Endothelial cell of umbilical vein (primary cell): ENCODE measurements around the gene DLG1.

Experiments used
- POLR2AphosphoS5 ChIP-seq: IDR thresholded peaks from 2 replicates; pipeline ENCODE4 v1.6.1; 2012; ENCODE audit warnings: low read depth, mild to moderate bottlenecking, control low read depth, low read length, moderate library complexity; ENCODE audit not compliant: insufficient read depth
- TF ChIP-seq, protein P1 (sequence below), 2 donors: IDR thresholded peaks; 1 replicate in 1 of 2; 2 replicates in 1 of 2; pipeline ENCODE4 v1.5.1; 2011; ENCODE audit warnings: low read length in 2 of 2, mild to moderate bottlenecking in 2 of 2, moderate library complexity in 2 of 2, control low read depth in 1 of 2, inconsistent platforms in 1 of 2, low read depth in 1 of 2; ENCODE audit not compliant: insufficient read depth in 1 of 2; ENCODE audit errors: extremely low read depth in 1 of 2

DNA sequence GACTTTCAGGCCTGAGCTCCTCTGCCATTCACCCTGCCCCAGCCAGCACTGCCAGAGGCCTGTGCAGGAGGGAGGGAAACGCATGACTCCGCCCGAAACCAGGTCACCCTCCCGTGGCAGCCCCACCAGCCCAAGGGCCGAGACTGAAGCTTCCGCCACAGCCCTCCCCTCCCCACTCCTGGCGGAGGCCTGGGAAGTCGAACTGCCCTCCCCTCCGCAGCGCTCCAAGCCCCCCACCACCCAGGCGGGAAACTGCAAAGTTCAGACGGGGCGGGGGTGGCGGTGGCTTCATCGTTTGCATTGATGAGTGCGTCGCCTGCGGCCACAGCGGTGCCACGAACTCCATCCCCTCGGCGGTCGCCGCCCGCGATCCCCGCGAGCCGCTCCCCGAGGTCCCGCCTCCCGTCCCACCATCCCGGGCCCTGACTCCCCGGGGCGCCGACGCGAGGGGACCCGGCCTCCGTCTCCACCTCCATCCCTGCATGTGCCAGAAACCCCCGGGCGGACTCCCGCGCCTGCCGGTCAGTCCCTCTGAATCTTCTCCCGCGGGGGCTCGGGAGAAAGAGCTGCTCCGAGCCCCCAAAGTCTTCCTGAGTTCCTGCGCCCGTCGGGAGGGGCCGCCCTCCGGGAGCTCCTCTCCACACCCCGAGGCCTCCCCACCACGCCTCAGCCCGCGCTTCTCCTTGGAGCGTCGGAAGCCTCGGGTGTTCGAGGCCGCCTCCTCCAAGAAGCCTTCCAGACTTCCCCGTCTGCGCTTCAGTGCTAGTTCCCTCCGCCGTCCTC is 269.5 kb downstream of the DLG1 start:
- TF ChIP-seq, protein P1, sequence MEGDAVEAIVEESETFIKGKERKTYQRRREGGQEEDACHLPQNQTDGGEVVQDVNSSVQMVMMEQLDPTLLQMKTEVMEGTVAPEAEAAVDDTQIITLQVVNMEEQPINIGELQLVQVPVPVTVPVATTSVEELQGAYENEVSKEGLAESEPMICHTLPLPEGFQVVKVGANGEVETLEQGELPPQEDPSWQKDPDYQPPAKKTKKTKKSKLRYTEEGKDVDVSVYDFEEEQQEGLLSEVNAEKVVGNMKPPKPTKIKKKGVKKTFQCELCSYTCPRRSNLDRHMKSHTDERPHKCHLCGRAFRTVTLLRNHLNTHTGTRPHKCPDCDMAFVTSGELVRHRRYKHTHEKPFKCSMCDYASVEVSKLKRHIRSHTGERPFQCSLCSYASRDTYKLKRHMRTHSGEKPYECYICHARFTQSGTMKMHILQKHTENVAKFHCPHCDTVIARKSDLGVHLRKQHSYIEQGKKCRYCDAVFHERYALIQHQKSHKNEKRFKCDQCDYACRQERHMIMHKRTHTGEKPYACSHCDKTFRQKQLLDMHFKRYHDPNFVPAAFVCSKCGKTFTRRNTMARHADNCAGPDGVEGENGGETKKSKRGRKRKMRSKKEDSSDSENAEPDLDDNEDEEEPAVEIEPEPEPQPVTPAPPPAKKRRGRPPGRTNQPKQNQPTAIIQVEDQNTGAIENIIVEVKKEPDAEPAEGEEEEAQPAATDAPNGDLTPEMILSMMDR (IDR thresholded peaks at IDR 0.05; ENCODE audit: extremely low read depth in 1 of 2, insufficient read depth in 1 of 2, low read depth in 1 of 2, low read length in 2 of 2): no peak
- TF ChIP-seq POLR2AphosphoS5: no peak
